Panc1 (cell line): ENCODE results near the gene CORO2B. TPM values are rescaled to one million over a fixed set of nuclear protein-coding genes. Genes with fewer than 3 reads are reported as not detected.

Experiments used
- ATAC-seq: fragments of 200-7000 bp; cut with Tn5 transposase; 2 replicates; pipeline ENCODE4 v1.9.1; 2020; ENCODE audit warnings: mild to moderate bottlenecking, moderate library complexity
- BruUV-seq: library from RNA; stranded (reverse); fragments of 400-500 nt; replicated peaks from 2 replicates; lab custom pipeline; 2021; lab: Mats Ljungman, UMichigan
- CTCF ChIA-PET: fragments of 300-600 bp; sonication (Branson Sonifier 250); formaldehyde crosslinking; loops from one replicate; lab custom pipeline; 2022; ENCODE audit warnings: antibody characterized with exemption; lab: Charles Lee
- POLR2A ChIA-PET: fragments of 300-600 bp; sonication (Branson Sonifier 250); formaldehyde crosslinking; loops from one replicate; lab custom pipeline; 2022; ENCODE audit warnings: antibody characterized with exemption; lab: Charles Lee
- DNase-seq: peaks from one replicate; pipeline ENCODE4 v3.0.0-alpha.2; 2010; ENCODE audit warnings: low read depth, low spot score
- H3K27ac ChIP-seq: 2 replicates; pipeline ENCODE4 v1.5.1; 2011; ENCODE audit warnings: mild to moderate bottlenecking, low read length, inconsistent platforms
- H3K27me3 ChIP-seq: fragments of 200-500 bp; sonication (Bioruptor generic); 2 replicates; pipeline ENCODE4 v1.6.0; 2014; ENCODE audit warnings: low read length, inconsistent platforms; ENCODE audit not compliant: control insufficient read depth, insufficient read depth
- H3K36me3 ChIP-seq: fragments of 200-500 bp; sonication (Bioruptor generic); 2 replicates; pipeline ENCODE4 v1.5.1; 2014; ENCODE audit warnings: inconsistent platforms, mild to moderate bottlenecking, low read length, moderate library complexity; ENCODE audit not compliant: control insufficient read depth, insufficient read depth
- H3K4me1 ChIP-seq: 2 replicates; pipeline ENCODE4 v1.5.1; 2011; ENCODE audit warnings: inconsistent platforms, mild to moderate bottlenecking, low read length, moderate library complexity; ENCODE audit not compliant: control insufficient read depth, insufficient read depth
- H3K4me3 ChIP-seq, 2 experiments: 2 replicates each; pipeline ENCODE4 v1.5.1; 2011 to 2012; ENCODE audit warnings: low read depth in 2 of 2, low read length in 2 of 2, mild to moderate bottlenecking in 2 of 2, inconsistent platforms in 1 of 2, moderate library complexity in 1 of 2
- H3K9me3 ChIP-seq: fragments of 200-500 bp; sonication (Bioruptor generic); 2 replicates; pipeline ENCODE4 v1.5.1; 2014; ENCODE audit warnings: low read depth, mild to moderate bottlenecking, inconsistent platforms, low read length, moderate library complexity; ENCODE audit not compliant: control insufficient read depth, insufficient read depth
- CTCF ChIP-seq: fragments of 450-650 bp; IDR thresholded peaks from 2 replicates; pipeline ENCODE4 v1.5.1; 2017; ENCODE audit warnings: mild to moderate bottlenecking
- POLR2AphosphoS5 ChIP-seq: IDR thresholded peaks from 2 replicates; pipeline ENCODE4 v1.6.1; 2012; ENCODE audit warnings: mild to moderate bottlenecking, low read depth, low read length, moderate library complexity
- REST ChIP-seq, 2 experiments: IDR thresholded peaks; 2 replicates each; pipeline ENCODE4 v1.6.1; 2011 to 2012; ENCODE audit warnings: low read depth in 2 of 2, control low read depth in 1 of 2, low read length in 1 of 2, mild to moderate bottlenecking in 1 of 2, moderate library complexity in 1 of 2; ENCODE audit not compliant: insufficient read depth in 1 of 2
- SIN3A ChIP-seq: IDR thresholded peaks from 2 replicates; pipeline ENCODE4 v1.6.1; 2012; ENCODE audit warnings: low read depth, mild to moderate bottlenecking, low read length, moderate library complexity, borderline replicate concordance; ENCODE audit not compliant: insufficient read depth
- TCF7L2 ChIP-seq: IDR thresholded peaks from 2 replicates; pipeline ENCODE4 v1.6.1; 2011; ENCODE audit warnings: mild to moderate bottlenecking, low read depth, low read length, inconsistent platforms
- in situ Hi-C: cut with HindIII; loops from 2 replicates; pipeline ENCODE4 v1.10.0; 2016; ENCODE audit warnings: low sequenced_read_pairs, low pct_unique_long_range_greater_than_20kb
- intact Hi-C: fragments of 100-400 bp; cut with micrococcal nuclease; formaldehyde crosslinking; loops from one replicate; pipeline ENCODE4 v1.10.0; 2022; ENCODE audit not compliant: unreplicated experiment
- total RNA-seq: library from RNA; stranded (reverse); gene quantifications from one replicate; pipeline ENCODE4 v1.2.1, GENCODE V29; 2021; ENCODE audit not compliant: unreplicated experiment

Gene CORO2B
- total RNA-seq, 1 experiment from 2014 or later, result 0.36 TPM

GRCh38 chr15:68623301-68623892 is 44.6 kb downstream of the CORO2B start:
- POLR2A ChIA-PET, result no interaction called here
- CTCF ChIA-PET, result no interaction called here
- intact Hi-C loops, result no loop called here
- H3K4me3 ChIP-seq, result no peak overlapping the region
- H3K27ac ChIP-seq, result no peak overlapping the region
- no TSS peak for BruUV-seq
- no peak for TF ChIP-seq POLR2AphosphoS5
- TF ChIP-seq TCF7L2, result no peak
- no peak for TF ChIP-seq SIN3A
- TF ChIP-seq CTCF, result no peak
- no peak for TF ChIP-seq REST (IDR thresholded peaks at IDR 0.05; ENCODE audit: insufficient read depth in 1 of 2, low read depth in 2 of 2, low read length in 1 of 2)
- in situ Hi-C loops, result no loop called here
- H3K36me3 ChIP-seq, result no peaks in the 10 kb centered on the region
- H3K4me1 ChIP-seq, result no peaks in the 10 kb centered on the region
- no peaks in the 10 kb centered on the region for H3K9me3 ChIP-seq
- no peak for DNase-seq
- no peak for ATAC-seq
- peaks cover 3% of the 10 kb centered on the region for H3K27me3 ChIP-seq

- intact Hi-C loops, result no loop called here
- Histone ChIP-seq H3K9me3 (no peaks in the 10 kb centered on the region), H3K4me3 (no peak overlapping the region), H3K36me3 (no peaks in the 10 kb centered on the region), H3K27ac (no peak overlapping the region), H3K27me3 (peaks cover 3% of the 10 kb centered on the region), H3K4me1 (no peaks in the 10 kb centered on the region)
- no TSS peak for BruUV-seq
- DNase-seq (no peak), ATAC-seq (no peak)
- ChIA-PET POLR2A (no interaction called here), CTCF (no interaction called here)
- in situ Hi-C loops, result no loop called here
- TF ChIP-seq SIN3A (no peak), REST (IDR thresholded peaks at IDR 0.05; ENCODE audit: insufficient read depth in 1 of 2, low read depth in 2 of 2, low read length in 1 of 2) (no peak)
These were observed 47.1 kb downstream of the CORO2B start for GRCh38 chr15:68625853-68626252.
